ENCODE measurements around the gene SURF2.
A peak's percentile ranks its signal among the peaks of the same experiment; 100 is the strongest.
"Not testable (repeated sequence)": the region's sequence is repeated elsewhere in the genome, so short reads cannot be mapped to it uniquely, and the experiment has no call there.

Gene SURF2

GRCh38 chr9:133359399-133360175, 3.2 kb downstream of the SURF2 start:
- no peak for DNase-seq

- no peak for DNase-seq
These were observed 4.3 kb downstream of the SURF2 start for GRCh38 chr9:133360400-133361393.

- no peak for DNase-seq
These were observed 5.2 kb downstream of the SURF2 start for GRCh38 chr9:133361507-133362092.

- DNase-seq, result no peak
These were observed 6.2 kb downstream of the SURF2 start for GRCh38 chr9:133362359-133363044.

GRCh38 chr9:133366435-133366834, 10.1 kb downstream of the SURF2 start:
- DNase-seq, result no peak

- no peak for DNase-seq
These were observed 10.9 kb downstream of the SURF2 start for GRCh38 chr9:133367221-133367620.

- DNase-seq, result no peak
These were observed 11.4 kb downstream of the SURF2 start for GRCh38 chr9:133367778-133368177.

- DNase-seq, result no peak
These were observed 12.0 kb downstream of the SURF2 start for GRCh38 chr9:133368249-133368881.

GRCh38 chr9:133369422-133369821, 13.1 kb downstream of the SURF2 start:
- no peak for DNase-seq

GRCh38 chr9:133369933-133370332, 13.6 kb downstream of the SURF2 start:
- DNase-seq, result no peak

GRCh38 chr9:133370685-133371084, 14.3 kb downstream of the SURF2 start:
- DNase-seq, result no peak

- DNase-seq, result no peak
These were observed 14.9 kb downstream of the SURF2 start for GRCh38 chr9:133371261-133371711.

- DNase-seq, result no peak
These were observed 15.8 kb downstream of the SURF2 start for GRCh38 chr9:133372144-133372543.

GRCh38 chr9:133374612-133375115, 18.3 kb downstream of the SURF2 start:
- DNase-seq, result no peak

- no peak for DNase-seq
These were observed 18.9 kb downstream of the SURF2 start for GRCh38 chr9:133375116-133375723.

- DNase-seq, result peak; percentile 87
These were observed 19.6 kb downstream of the SURF2 start, which contains the start of the genes STKLD1 and SURF4 for GRCh38 chr9:133375724-133376654. TSS of gene STKLD1 (plus strand) at chr9:133376366. CDS start at chr9:133376474, 108 bp downstream. TSS of gene SURF4 (minus strand) at chr9:133376060. CDS start at chr9:133375969, 91 bp downstream.

- DNase-seq, result not testable (repeated sequence)
These were observed 20.9 kb downstream of the SURF2 start for GRCh38 chr9:133377280-133377679.

GRCh38 chr9:133377721-133378216, 21.4 kb downstream of the SURF2 start:
- DNase-seq, result no peak

GRCh38 chr9:133378408-133378962, 22.1 kb downstream of the SURF2 start:
- no peak for DNase-seq
